ENCODE results near the gene ARHGDIG. TPM values are rescaled to one million over a fixed set of nuclear protein-coding genes. Genes with fewer than 3 reads are reported as not detected.
"Not testable (repeated sequence)": the region's sequence is repeated elsewhere in the genome, so short reads cannot be mapped to it uniquely, and the experiment has no call there.

Gene ARHGDIG
- total RNA-seq, 6 experiments from 2014 or later, result not detected

GRCh38 chr16:255183-255582 is 25.2 kb upstream of the ARHGDIG start:
- TF ChIP-seq POLR2A (IDR thresholded peaks at IDR 0.05), result no peak
- no peak for TF ChIP-seq CTCF (IDR thresholded peaks at IDR 0.05)
- intact Hi-C loops (cut with DNase I), result no loop called here
- Histone ChIP-seq H3K27me3 (no peaks in the 10 kb centered on the region), H3K27ac (no peak overlapping the region), H3K36me3 (peaks cover 0 to 27% (median 9%) of the 10 kb centered on the region in 4 donors), H3K4me3 (no peak overlapping the region), H3K9me3 (no peaks in the 10 kb centered on the region), H3K4me1 (no peaks in the 10 kb centered on the region)
- 93% methylated on average over 5 of the region's 6 CpGs for WGBS (ENCODE audit: insufficient coverage, low coverage, low lambda C conversion rate, missing lambda C conversion rate)
- no peak for DNase-seq
- no peak for ATAC-seq

DNA sequence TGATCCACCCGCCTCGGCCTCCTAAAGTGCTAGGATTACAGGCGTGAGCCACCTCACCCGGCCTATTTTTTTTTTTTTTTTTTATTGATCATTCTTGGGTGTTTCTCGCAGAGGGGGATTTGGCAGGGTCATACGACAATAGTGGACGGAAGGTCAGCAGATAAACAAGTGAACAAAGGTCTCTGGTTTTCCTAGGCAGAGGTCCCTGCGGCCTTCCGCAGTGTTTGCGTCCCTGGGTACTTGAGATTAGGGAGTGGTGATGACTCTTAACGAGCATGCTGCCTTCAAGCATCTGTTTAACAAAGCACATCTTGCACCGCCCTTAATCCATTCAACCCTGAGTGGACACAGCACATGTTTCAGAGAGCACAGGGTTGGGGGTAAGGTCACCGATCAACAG is 22.3 kb upstream of the ARHGDIG start:
- H3K9me3 ChIP-seq; ATAC-seq; intact Hi-C loops (cut with DNase I); H3K4me1 ChIP-seq; H3K4me3 ChIP-seq; H3K27ac ChIP-seq; H3K27me3 ChIP-seq; DNase-seq: not testable (repeated sequence)
- WGBS (ENCODE audit: insufficient coverage, low coverage, low lambda C conversion rate, missing lambda C conversion rate), result 71% methylated on average over 10 of the region's 13 CpGs
- peaks cover 0 to 35% (median 9%) of the 10 kb centered on the region in 4 donors for H3K36me3 ChIP-seq

DNA sequence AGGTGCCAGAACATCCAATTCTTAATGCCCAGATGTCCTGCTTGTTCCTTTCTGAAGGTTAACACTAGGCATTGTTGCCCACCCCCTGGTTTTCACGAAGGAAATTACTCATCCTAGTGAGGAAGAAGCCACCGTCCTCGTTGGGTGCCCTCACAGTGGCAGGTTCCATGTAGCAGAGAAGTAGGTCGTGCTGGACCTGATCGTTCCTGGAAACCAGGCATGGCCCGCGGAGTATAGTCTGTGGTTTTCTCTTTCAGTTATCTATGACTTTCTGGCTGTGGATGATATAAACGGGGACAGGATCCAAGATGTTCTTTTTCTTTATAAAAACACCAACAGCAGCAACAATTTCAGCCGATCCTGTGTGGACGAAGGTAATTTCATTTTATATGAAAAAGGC is 21.2 kb upstream of the ARHGDIG start:
- Histone ChIP-seq H3K27ac (no peak overlapping the region), H3K27me3 (no peaks in the 10 kb centered on the region), H3K4me3 (no peak overlapping the region), H3K36me3 (peaks cover 0 to 38% (median 10%) of the 10 kb centered on the region in 4 donors), H3K4me1 (no peaks in the 10 kb centered on the region), H3K9me3 (no peaks in the 10 kb centered on the region)
- 80% methylated on average over 9 of the region's 10 CpGs for WGBS (ENCODE audit: insufficient coverage, low coverage, low lambda C conversion rate, missing lambda C conversion rate)
- TF ChIP-seq POLR2A (IDR thresholded peaks at IDR 0.05) (no peak), CTCF (IDR thresholded peaks at IDR 0.05) (no peak)
- intact Hi-C loops (cut with DNase I), result no loop called here
- ATAC-seq, result no peak
- no peak for DNase-seq

- intact Hi-C loops (cut with DNase I), result no loop called here
- H3K4me1 ChIP-seq, result no peaks in the 10 kb centered on the region
- no peak overlapping the region for H3K4me3 ChIP-seq
- 67% methylated on average over 6 of the region's 13 CpGs for WGBS (ENCODE audit: insufficient coverage, low coverage, low lambda C conversion rate, missing lambda C conversion rate)
- ATAC-seq (no peak), DNase-seq (no peak)
- H3K27me3 ChIP-seq, result no peaks in the 10 kb centered on the region
- no peak overlapping the region for H3K27ac ChIP-seq
- H3K36me3 ChIP-seq, result peaks cover 0 to 32% (median 7%) of the 10 kb centered on the region in 4 donors
- TF ChIP-seq CTCF (IDR thresholded peaks at IDR 0.05) (no peak), POLR2A (IDR thresholded peaks at IDR 0.05) (no peak)
- H3K9me3 ChIP-seq, result no peaks in the 10 kb centered on the region
Measured at GRCh38 chr16:259814-260253, 20.6 kb upstream of the ARHGDIG start.

- DNase-seq (no peak), ATAC-seq (no peak)
- Histone ChIP-seq H3K9me3 (no peaks in the 10 kb centered on the region), H3K36me3 (peaks cover 0 to 32% (median 4%) of the 10 kb centered on the region in 4 donors), H3K4me1 (no peaks in the 10 kb centered on the region), H3K27ac (no peak overlapping the region), H3K27me3 (no peaks in the 10 kb centered on the region), H3K4me3 (no peak overlapping the region)
- WGBS (ENCODE audit: insufficient coverage, low coverage, low lambda C conversion rate, missing lambda C conversion rate), result 93% methylated on average over 9 of the region's 19 CpGs
- TF ChIP-seq POLR2A (IDR thresholded peaks at IDR 0.05) (no peak), CTCF (IDR thresholded peaks at IDR 0.05) (no peak)
- intact Hi-C loops (cut with DNase I), result no loop called here
Measured at GRCh38 chr16:260326-260725, 20.1 kb upstream of the ARHGDIG start.

All from right lobe of liver (tissue), 6 donors.